OCI-LY7 (cell line): Measurements from ENCODE around the gene UPK3BL1.
"Not testable (repeated sequence)": the region's sequence is repeated elsewhere in the genome, so short reads cannot be mapped to it uniquely, and the experiment has no call there.

Experiments used
- EZH2phosphoT487 ChIP-seq: fragments of 200-600 bp; sonication (generic); IDR thresholded peaks from 2 replicates; pipeline ENCODE4 v1.6.1; 2018; ENCODE audit warnings: low read depth, borderline replicate concordance, mild to moderate bottlenecking, mixed run types, antibody characterized with exemption, low read length, moderate library complexity, mixed read lengths
- TF ChIP-seq, protein P1 (sequence below): fragments of 200-600 bp; sonication (generic); conservative IDR thresholded peaks from 2 replicates; pipeline ENCODE4 v1.5.1; 2014; ENCODE audit warnings: mild to moderate bottlenecking, antibody characterized with exemption, low read length, moderate library complexity, mixed read lengths

DNA sequence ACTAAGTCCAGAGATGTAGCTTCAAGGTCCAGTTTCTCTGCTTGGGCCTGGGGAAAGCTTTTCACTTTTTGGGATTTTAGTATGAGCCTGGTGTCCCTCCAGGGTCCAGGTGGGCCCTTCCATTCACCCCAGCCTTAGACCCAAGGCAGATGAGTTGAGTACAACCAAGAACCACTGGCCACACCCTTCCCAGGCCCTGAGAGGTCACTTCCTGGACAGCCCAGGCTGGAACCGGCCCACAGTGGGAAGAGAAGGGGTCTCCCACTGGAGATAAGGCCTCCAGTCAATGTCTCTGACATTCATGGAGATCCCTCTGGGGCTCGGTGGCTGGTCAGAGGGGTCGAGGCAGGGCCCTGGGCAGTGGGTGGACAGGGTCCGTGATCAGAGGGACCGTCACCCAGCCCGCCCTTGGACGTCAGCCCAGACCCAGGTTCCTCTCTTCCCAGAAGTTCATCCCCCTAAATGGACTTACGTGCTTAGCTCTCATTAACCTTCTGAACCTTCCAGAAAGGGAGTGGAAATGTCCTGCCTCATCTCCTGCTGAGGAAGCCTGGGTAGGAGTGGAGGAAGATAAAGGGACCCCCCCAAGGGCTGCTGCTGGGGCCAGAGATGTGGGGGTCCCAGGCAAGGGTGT, 15.2 kb downstream of the UPK3BL1 start:
- TF ChIP-seq, protein P1, sequence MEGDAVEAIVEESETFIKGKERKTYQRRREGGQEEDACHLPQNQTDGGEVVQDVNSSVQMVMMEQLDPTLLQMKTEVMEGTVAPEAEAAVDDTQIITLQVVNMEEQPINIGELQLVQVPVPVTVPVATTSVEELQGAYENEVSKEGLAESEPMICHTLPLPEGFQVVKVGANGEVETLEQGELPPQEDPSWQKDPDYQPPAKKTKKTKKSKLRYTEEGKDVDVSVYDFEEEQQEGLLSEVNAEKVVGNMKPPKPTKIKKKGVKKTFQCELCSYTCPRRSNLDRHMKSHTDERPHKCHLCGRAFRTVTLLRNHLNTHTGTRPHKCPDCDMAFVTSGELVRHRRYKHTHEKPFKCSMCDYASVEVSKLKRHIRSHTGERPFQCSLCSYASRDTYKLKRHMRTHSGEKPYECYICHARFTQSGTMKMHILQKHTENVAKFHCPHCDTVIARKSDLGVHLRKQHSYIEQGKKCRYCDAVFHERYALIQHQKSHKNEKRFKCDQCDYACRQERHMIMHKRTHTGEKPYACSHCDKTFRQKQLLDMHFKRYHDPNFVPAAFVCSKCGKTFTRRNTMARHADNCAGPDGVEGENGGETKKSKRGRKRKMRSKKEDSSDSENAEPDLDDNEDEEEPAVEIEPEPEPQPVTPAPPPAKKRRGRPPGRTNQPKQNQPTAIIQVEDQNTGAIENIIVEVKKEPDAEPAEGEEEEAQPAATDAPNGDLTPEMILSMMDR: not testable (repeated sequence)
- not testable (repeated sequence) for TF ChIP-seq EZH2phosphoT487
